Fibroblast of lung (primary cell): ENCODE measurements around the gene ACTR2. TPM values are rescaled to one million over a fixed set of nuclear protein-coding genes. Genes with fewer than 3 reads are reported as not detected.

Source experiments
- DNase-seq, 2 donors: peaks; one replicate each; pipeline versions ENCODE4 v3.0.0 to v3.0.0-alpha.2; 2010; ENCODE audit warnings: low read depth in 2 of 2
- H2AFZ ChIP-seq: 2 replicates; pipeline ENCODE4 v1.5.1; 2012; ENCODE audit warnings: low read length, control low read depth, inconsistent platforms
- H3K27ac ChIP-seq: 2 replicates; pipeline ENCODE4 v1.5.1; 2011; ENCODE audit warnings: low read length, control low read depth; ENCODE audit not compliant: insufficient read depth
- H3K27me3 ChIP-seq: 2 replicates; pipeline ENCODE4 v1.5.1; 2011; ENCODE audit warnings: mild to moderate bottlenecking, low read length; ENCODE audit not compliant: control insufficient read depth, insufficient read depth
- H3K36me3 ChIP-seq: 2 replicates; pipeline ENCODE4 v1.5.1; 2011; ENCODE audit warnings: low read length; ENCODE audit not compliant: control insufficient read depth, insufficient read depth
- H3K4me1 ChIP-seq: 2 replicates; pipeline ENCODE4 v1.5.1; 2011; ENCODE audit warnings: low read length; ENCODE audit not compliant: control insufficient read depth, insufficient read depth; ENCODE audit errors: extremely low read depth
- H3K4me2 ChIP-seq: 2 replicates; pipeline ENCODE4 v1.5.1; 2011; ENCODE audit warnings: low read length, control low read depth; ENCODE audit not compliant: insufficient read depth; ENCODE audit errors: extremely low read depth
- H3K4me3 ChIP-seq, 4 experiments: fragments of 200-600 bp in 1 of 4; sonication (generic) in 1 of 4; replicated peaks in 1 of 4; 2 replicates each; pipeline ENCODE4 v1.5.1; 2011 to 2016; ENCODE audit warnings: low read length in 4 of 4, low read depth in 3 of 4, mild to moderate bottlenecking in 3 of 4, control low read depth in 2 of 4, inconsistent platforms in 1 of 4, mixed read lengths in 1 of 4; ENCODE audit not compliant: insufficient read depth in 1 of 4; ENCODE audit errors: control extremely low read depth in 1 of 4
- H3K79me2 ChIP-seq: 2 replicates; pipeline ENCODE4 v1.5.1; 2012; ENCODE audit warnings: mild to moderate bottlenecking, low read length, inconsistent platforms; ENCODE audit not compliant: control insufficient read depth, insufficient read depth
- H3K9ac ChIP-seq: 2 replicates; pipeline ENCODE4 v1.5.1; 2011; ENCODE audit warnings: mild to moderate bottlenecking, low read length, control low read depth; ENCODE audit not compliant: insufficient read depth
- H3K9me3 ChIP-seq: 2 replicates; pipeline ENCODE4 v1.5.1; 2012; ENCODE audit warnings: low read depth, low read length; ENCODE audit not compliant: control insufficient read depth, insufficient read depth
- H4K20me1 ChIP-seq: 2 replicates; pipeline ENCODE4 v1.5.1; 2011; ENCODE audit warnings: low read length; ENCODE audit not compliant: control insufficient read depth, insufficient read depth; ENCODE audit errors: extremely low read depth
- CTCF ChIP-seq, 2 donors: IDR thresholded peaks in 1 of 2; conservative IDR thresholded peaks in 1 of 2; 1 replicate in 1 of 2; 2 replicates in 1 of 2; pipeline ENCODE4 v1.5.1; 2011 to 2012; ENCODE audit warnings: low read length in 2 of 2, control low read depth in 1 of 2, inconsistent platforms in 1 of 2, low read depth in 1 of 2, mild to moderate bottlenecking in 1 of 2
- EZH2 ChIP-seq: IDR thresholded peaks from 2 replicates; pipeline ENCODE4 v1.5.1; 2012; ENCODE audit warnings: low read length, control low read depth, mild to moderate bottlenecking; ENCODE audit errors: missing control alignments
- polyA plus RNA-seq, 2 donors: library from polyadenylated mRNA; depleted of rRNA in 1 of 2; stranded (reverse) in 1 of 2; unstranded in 1 of 2; fragments of >200 nt; gene quantifications; 2 replicates each; pipeline ENCODE4 v1.2.1, GENCODE V29; 2011 to 2012; ENCODE audit warnings: missing spikeins in 1 of 2
- total RNA-seq: library from RNA; depleted of rRNA; stranded (reverse); fragments of >200 nt; gene quantifications from 2 replicates; pipeline ENCODE4 v1.2.1, GENCODE V29; 2014

ACTR2 gene
- total and polyA plus RNA-seq, 2 donors (not counting 1 experiment from before 2014, with no cell fraction given): 90.2 to 192 TPM

- H3K79me2 ChIP-seq: no peaks in the 10 kb centered on the region
- DNase-seq: peak in 1 of 2 donors; percentile 71
- H3K27me3 ChIP-seq: no peaks in the 10 kb centered on the region
- no peaks in the 10 kb centered on the region for H3K9me3 ChIP-seq
- H2AFZ ChIP-seq: no peak overlapping the region
- TF ChIP-seq CTCF (conservative IDR thresholded peaks at IDR 0.05 in 1 of 2, IDR thresholded peaks at IDR 0.05 in 1 of 2; ENCODE audit: low read depth in 1 of 2, low read length in 2 of 2): no peak
- no peak for TF ChIP-seq EZH2
- H3K36me3 ChIP-seq: no peaks in the 10 kb centered on the region
- H3K9ac ChIP-seq: no peak overlapping the region
- no peaks in the 10 kb centered on the region for H4K20me1 ChIP-seq
- H3K4me1 ChIP-seq: peaks cover 2% of the 10 kb centered on the region
- H3K4me2 ChIP-seq: no peak overlapping the region
- H3K27ac ChIP-seq: no peak overlapping the region
- no peak overlapping the region for H3K4me3 ChIP-seq
These were observed 27.7 kb upstream of the ACTR2 start for GRCh38 chr2:65199891-65200290.

GRCh38 chr2:65204461-65205210 lies 23.0 kb upstream of the ACTR2 start:
- H3K9ac ChIP-seq: no peak overlapping the region
- H3K4me3 ChIP-seq: no peak overlapping the region
- no peaks in the 10 kb centered on the region for H3K36me3 ChIP-seq
- no peaks in the 10 kb centered on the region for H3K79me2 ChIP-seq
- H3K4me2 ChIP-seq: no peak overlapping the region
- H3K27me3 ChIP-seq: no peaks in the 10 kb centered on the region
- peak in 1 of 2 donors; percentile 25 for DNase-seq
- TF ChIP-seq CTCF (conservative IDR thresholded peaks at IDR 0.05 in 1 of 2, IDR thresholded peaks at IDR 0.05 in 1 of 2; ENCODE audit: low read depth in 1 of 2, low read length in 2 of 2) (no peak), EZH2 (no peak)
- H3K27ac ChIP-seq: no peak overlapping the region
- no peak overlapping the region for H2AFZ ChIP-seq
- H4K20me1 ChIP-seq: no peaks in the 10 kb centered on the region
- H3K9me3 ChIP-seq: no peaks in the 10 kb centered on the region
- H3K4me1 ChIP-seq: peaks cover 2% of the 10 kb centered on the region

GRCh38 chr2:65212115-65212514 lies 15.5 kb upstream of the ACTR2 start:
- H3K79me2 ChIP-seq: no peaks in the 10 kb centered on the region
- H3K9me3 ChIP-seq: no peaks in the 10 kb centered on the region
- H3K4me2 ChIP-seq: no peak overlapping the region
- H3K36me3 ChIP-seq: no peaks in the 10 kb centered on the region
- no peak overlapping the region for H3K27ac ChIP-seq
- H4K20me1 ChIP-seq: no peaks in the 10 kb centered on the region
- H3K27me3 ChIP-seq: no peaks in the 10 kb centered on the region
- H2AFZ ChIP-seq: no peak overlapping the region
- H3K4me1 ChIP-seq: no peaks in the 10 kb centered on the region
- no peak for DNase-seq
- TF ChIP-seq EZH2 (no peak), CTCF (conservative IDR thresholded peaks at IDR 0.05 in 1 of 2, IDR thresholded peaks at IDR 0.05 in 1 of 2; ENCODE audit: low read depth in 1 of 2, low read length in 2 of 2) (no peak)
- no peak overlapping the region for H3K4me3 ChIP-seq
- no peak overlapping the region for H3K9ac ChIP-seq
